Central memory CD4-positive, alpha-beta T cell (primary cell): ENCODE data around the gene CAVIN3.
"Not testable (repeated sequence)": the region's sequence is repeated elsewhere in the genome, so short reads cannot be mapped to it uniquely, and the experiment has no call there.

Experiments
- DNase-seq: peaks from one replicate; pipeline ENCODE4 v3.0.0; 2022

Gene CAVIN3

DNA sequence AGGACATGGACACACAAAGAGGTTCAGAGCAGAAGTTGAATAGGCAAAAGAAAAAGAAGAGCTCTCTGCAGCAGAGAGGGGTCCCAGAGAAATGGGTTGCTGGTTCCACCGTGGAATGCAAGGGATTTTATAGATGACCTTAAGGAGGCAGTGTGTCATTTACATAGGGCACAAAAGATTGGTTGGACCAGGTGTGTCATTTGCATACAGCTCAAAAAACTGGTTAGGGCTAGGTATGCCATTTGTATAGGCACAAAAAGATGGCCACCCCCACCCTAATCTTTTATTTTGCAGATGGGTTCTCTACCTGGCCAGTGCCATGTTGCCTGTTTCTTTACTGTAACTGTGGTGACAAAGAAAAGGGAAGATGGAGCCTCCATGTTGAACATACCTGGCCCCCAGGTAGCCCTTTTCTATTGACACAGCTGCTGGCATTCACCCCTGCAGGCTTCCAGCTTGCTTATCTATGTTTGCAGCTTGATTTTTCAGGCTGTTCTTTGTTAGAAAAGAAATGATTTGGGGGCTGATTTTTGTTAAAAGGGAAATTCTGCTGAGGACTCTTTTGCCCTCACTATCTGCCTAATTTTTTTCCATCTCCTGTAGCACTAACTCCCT, 3.1 kb upstream of the CAVIN3 start:
- no peak for DNase-seq

DNA sequence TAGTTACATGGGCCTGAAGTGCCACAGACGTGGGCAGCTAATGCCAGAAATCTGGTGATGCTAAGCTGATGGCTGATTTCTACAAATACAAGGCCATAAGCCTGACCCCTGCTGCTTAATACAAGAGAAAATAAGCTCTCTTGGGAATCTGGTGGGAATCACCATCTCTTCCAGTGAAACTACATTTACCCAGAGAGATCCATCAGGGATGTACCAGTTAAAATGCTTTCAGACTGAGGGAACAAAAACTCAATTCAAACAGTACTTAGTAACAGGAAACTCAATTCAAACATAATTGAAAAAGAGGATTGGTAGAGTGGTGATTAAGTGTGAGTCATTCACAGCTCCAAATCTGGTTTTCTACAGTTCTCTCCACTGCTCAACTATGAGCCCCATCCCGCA, 1.7 kb upstream of the CAVIN3 start:
- DNase-seq, result no peak

GRCh38 chr11:6321356-6321755, 1.1 kb upstream of the CAVIN3 start:
- no peak for DNase-seq

DNA sequence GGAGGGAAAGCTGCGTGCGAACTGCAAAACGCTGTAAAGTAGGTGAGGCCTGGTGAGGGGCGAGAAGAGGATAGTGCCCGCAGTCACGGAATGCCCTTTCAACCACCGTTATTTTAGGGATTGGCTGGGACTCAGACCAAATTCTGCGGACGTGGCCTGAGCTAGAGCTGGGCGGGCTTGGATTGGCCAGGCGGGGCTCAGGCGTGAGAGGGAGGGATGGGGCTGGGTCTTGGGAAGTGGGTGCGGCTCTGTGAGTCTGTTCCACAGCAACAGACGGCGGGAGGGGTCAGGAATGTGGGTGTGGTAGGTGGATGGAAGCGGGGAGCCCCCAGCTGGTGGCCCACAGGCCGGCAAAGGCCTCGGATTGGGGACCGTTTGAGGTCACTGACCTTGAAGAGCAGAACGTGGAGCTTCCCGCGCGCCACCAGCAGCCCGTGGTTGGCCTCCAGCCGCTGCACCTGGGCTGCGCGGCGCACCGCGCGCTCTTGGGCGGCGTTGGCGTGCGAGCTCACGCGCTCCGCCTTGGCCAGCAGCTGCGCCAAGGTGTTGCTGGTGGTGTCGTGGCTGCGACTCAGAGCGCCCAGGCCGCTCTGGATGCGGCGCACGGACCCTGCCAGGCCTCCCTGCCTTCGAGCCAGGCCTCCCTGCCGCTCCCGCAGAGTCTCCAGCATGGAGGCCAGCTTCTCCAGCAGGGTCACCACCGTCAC, 444 bp downstream of the CAVIN3 start:
- DNase-seq, result no peak

GRCh38 chr11:6319001-6319703, 1.1 kb downstream of the CAVIN3 start:
- DNase-seq, result no peak

GRCh38 chr11:6318204-6318603, 2.1 kb downstream of the CAVIN3 start:
- DNase-seq, result no peak

GRCh38 chr11:6315811-6316425, 4.4 kb downstream of the CAVIN3 start:
- DNase-seq, result no peak

GRCh38 chr11:6312106-6312505, 8.2 kb downstream of the CAVIN3 start:
- DNase-seq, result no peak

DNA sequence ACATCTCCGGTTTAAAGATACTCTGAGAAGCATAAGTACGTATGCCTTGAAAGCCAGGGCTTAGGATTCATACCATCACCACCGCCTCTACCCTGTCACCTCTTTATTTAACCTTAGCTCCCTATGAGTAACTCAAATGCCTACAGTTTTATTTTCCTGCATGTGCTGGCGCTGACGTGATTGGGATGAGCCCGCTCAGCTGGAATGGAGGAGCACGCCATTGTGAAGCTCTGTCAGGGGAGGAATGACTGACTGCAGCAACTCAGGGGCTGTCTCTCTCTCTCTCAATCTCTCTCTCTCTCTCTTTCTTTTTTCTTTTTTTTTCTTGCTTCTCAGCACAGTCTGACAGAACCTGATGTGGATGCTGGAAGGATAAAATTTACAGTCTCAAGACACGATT, 12.4 kb downstream of the CAVIN3 start:
- no peak for DNase-seq

- DNase-seq, result no peak
Observed at GRCh38 chr11:6305297-6305696, 15.0 kb downstream of the CAVIN3 start.

- no peak for DNase-seq
Observed at GRCh38 chr11:6303661-6304060, 16.6 kb downstream of the CAVIN3 start.

GRCh38 chr11:6301096-6301495, 19.2 kb downstream of the CAVIN3 start:
- no peak for DNase-seq

GRCh38 chr11:6300325-6300724, 20.0 kb downstream of the CAVIN3 start:
- no peak for DNase-seq

GRCh38 chr11:6298605-6299004, 21.7 kb downstream of the CAVIN3 start:
- DNase-seq, result no peak

DNA sequence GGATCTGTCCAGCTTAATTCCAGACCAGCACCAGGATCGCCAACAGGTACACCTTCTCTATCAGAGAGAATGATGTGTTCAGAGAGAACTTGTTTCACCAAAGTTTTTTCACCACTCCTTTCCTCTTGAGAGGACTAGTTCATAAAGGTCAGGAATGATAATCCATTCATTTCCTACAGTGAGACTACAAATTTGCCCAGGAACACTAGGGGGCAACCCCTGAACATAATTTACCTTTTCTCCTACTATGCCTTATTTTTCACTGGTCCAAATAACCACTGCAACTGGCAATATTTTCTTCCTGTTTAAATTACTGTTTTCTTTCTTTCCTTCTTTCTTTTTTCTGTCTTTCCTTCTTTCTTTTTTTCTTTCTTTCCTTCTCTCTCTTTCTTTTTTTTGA, 22.5 kb downstream of the CAVIN3 start:
- no peak for DNase-seq

DNA sequence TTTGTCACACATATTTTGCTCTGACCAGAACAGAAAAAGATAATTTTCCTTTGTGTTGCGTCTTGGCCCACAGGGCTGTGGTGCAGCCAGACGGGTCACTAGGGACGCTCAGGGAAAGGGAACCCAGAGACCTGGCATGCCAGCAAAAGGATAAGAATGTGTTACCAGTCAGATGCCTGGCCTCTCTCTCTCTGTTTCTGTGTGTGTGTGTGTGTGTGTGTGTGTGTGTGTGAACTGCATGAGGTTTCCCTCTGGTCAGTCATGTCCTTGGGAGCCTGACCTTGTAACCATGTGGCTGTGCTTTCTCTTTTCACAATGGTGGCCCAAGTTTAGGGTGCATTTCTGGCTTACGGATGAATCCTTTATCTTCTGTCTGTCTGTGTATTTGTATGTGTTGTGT, 35.3 kb downstream of the CAVIN3 start:
- DNase-seq, result no peak

DNA sequence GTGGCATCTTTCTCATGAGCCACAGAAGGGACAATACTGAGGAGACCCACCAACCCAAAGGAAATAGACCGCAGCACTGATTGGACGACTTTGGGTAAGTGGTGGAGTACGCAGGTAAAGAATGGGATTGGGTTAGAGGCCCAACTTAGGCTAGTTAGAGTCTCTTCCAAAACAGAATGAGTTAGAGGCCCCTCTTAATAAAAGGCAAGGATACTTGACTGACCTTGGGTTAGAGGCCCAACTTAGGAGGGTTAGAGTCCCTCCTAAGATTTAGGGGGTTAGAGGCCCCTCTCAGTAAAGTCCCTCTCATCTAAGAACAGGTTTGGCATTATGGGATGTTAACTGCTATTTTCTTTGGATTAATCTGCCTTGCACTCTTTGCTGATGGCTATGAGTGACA, 36.1 kb downstream of the CAVIN3 start:
- DNase-seq, result no peak

GRCh38 chr11:6283453-6284023, 36.8 kb downstream of the CAVIN3 start:
- DNase-seq, result no peak

DNA sequence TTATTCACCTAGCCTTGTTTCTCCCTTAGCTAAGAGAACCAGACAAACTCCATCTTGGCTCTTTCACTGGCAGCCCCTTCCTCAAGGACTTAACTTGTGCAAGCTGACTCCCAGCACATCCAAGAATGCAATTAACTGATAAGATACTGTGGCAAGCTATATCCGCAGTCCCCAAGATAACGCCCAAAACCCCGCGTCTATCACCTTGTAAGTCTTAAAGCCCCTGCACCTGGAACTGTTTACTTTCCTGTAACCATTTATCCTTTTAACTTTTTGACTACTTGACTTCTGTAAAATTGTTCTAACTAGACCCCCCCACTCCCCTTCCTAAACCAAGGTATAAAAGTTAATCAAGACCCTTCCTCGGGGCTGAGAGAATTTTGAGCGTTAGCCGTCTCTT, 39.5 kb downstream of the CAVIN3 start:
- DNase-seq, result not testable (repeated sequence)

- DNase-seq, result no peak
Observed at GRCh38 chr11:6273188-6273587, 47.1 kb downstream of the CAVIN3 start.

DNA sequence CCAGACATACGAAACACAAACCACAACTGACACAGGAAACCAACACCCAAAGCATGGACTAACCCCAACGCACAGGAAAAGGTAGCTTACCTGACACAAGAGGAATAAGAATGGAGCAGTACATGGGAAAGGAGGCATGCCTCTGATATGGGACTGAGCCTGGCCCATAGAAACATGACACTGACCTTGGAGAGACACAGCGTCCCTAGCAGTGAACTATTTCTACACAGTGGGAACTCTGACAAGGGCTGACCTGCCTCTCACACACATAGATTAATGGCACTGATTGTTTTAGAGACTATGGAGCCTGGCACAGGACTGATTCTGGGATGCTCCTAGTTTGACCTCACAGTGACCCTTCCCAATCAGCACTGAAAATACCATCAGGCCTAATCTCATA, 48.7 kb downstream of the CAVIN3 start:
- no peak for DNase-seq

DNA sequence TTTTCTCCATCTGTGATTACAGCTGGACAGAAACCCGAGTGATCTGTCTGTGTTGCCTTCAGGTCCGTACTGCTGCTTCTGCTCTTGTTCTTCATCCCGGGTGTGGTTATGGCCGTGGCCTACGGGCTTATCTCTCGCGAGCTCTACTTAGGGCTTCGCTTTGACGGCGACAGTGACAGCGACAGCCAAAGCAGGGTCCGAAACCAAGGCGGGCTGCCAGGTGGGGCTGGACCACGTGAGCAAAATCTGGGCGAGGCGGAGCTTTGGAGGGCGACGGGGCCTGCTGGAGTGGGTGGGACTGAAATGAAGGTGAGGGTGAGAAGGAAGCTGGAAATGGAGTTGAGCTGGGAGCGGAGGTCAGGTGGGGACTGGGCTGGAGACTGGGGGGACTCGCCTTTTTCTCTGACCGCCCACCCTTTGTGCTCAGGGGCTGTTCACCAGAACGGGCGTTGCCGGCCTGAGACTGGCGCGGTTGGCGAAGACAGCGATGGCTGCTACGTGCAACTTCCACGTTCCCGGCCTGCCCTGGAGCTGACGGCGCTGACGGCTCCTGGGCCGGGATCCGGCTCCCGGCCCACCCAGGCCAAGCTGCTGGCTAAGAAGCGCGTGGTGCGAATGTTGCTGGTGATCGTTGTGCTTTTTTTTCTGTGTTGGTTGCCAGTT, 49.6 kb downstream of the CAVIN3 start:
- no peak for DNase-seq

GRCh38 chr11:6269994-6270393, 50.3 kb downstream of the CAVIN3 start:
- no peak for DNase-seq
